GM21515 (cell line): ENCODE data around the gene NTRK2.
A peak's percentile ranks its signal among the peaks of the same experiment; 100 is the strongest.

Source experiments
- ATAC-seq: cut with Tn5 transposase; IDR thresholded peaks from one replicate; pipeline ENCODE4 v1.9.1; 2021; ENCODE audit not compliant: unreplicated experiment

NTRK2 gene

DNA sequence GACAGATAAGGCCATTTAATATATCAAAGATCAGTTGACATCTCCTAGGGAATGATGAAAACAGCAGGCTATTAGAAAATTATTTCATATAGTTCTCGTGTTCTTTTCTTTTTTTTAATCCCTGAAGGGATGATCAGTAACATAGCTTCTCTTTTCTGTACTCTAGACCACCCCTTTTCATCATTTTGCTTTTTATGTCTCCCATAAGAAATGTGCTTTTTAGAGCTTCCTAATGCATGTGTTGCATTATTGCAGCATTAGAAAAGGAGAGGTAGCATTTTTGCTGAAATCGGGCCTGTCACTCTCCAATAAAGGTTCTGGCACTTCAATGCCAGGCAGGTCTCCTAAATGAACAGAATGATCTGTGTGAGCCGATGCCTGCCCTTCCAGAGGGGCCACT lies 143.3 kb downstream of the NTRK2 start:
- no peak for ATAC-seq

GRCh38 chr9:84815554-84815953 lies 146.0 kb downstream of the NTRK2 start:
- ATAC-seq = no peak

DNA sequence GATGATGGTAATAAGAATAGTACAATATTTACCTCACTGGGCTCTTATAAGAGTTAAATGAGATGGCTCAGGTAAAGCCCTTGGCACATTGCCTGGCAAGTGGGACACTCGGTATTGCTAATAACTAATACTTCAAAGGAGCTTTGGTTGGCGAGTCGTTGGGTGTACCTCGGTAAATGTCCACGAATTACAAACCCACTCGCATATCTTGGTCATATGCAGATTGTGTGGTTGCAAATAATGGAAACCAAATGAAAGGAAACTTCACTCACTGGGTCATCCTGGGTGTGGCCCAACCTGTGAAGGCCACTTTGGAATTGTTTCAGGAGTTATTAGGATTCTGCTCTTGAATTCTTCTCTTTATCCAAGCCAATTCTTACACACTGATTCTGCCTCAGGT lies 147.5 kb downstream of the NTRK2 start:
- ATAC-seq = no peak

DNA sequence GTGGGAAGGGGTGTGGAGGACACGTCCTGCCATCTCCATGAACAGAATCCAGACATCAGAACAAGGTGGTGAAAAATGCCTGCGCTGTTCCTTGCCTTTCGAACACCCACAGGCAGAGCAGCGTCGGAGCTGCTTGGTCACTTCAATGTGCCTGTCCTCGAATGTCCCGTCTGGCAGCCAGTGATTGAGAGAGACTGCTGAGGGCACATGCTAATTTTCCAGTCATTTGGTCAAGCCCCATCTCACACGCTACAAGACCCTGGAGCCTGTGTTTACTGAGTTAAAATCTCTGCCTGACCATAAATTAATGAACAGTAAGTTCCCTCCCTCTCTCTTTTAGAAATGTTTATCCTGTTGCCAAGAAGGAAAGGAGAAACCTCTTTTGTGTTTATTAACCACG lies 149.3 kb downstream of the NTRK2 start:
- no peak for ATAC-seq

DNA sequence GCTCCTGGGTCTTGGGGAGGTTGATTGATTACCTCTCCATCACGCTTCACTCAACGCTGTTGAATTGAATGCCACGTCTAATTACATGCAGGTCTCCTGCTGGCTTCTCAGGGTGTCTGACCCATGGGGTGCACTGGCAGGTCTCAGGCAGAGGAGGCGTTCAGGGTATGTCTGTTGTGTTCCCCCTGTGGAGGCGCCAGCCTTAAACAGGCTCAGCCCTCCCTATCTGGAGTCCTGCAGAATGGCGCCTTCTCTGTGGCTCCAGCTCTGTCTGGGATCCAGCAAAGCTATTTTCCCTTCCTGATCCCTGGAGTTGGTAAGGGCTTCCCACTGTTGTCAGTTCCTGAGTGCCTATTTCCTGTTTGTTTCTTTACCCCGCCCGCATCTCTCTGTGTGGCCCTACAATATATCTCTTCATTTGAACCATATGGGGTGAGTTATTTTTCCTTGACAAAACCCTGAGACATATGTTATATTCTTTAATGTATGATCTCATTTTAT lies 150.0 kb downstream of the NTRK2 start:
- ATAC-seq = no peak

GRCh38 chr9:84821431-84821830 lies 151.9 kb downstream of the NTRK2 start:
- no peak for ATAC-seq

DNA sequence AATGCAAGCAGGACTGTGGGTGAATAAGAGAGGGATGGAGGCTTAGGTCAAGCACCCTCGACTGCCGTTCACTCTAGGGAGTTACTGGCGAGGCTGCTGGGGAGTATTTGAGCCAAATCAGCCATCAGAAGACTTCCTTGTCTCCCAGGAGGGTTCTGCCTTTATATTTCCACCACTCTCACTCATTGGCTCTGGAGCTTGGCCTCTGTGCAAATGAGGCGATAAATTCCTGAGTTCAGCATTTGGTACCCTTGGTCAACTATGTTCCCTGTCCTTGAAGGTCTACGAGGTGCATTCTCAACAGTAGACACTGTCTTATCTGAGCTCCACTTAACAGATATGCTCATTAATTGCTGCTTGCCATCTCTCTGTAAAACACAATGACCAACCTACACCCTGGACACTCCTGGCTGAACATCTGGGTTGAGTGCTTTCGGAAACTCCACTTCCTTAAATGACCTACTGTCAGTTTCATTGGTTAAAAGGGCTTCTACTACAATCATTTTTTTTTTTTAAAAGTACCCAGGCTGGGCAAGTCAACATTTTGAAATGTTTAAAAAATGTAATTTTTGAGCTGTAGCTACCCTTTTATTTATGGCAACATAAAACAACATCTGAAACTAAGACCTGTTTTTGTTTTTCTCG lies 153.2 kb downstream of the NTRK2 start:
- ATAC-seq = peak; percentile 46

DNA sequence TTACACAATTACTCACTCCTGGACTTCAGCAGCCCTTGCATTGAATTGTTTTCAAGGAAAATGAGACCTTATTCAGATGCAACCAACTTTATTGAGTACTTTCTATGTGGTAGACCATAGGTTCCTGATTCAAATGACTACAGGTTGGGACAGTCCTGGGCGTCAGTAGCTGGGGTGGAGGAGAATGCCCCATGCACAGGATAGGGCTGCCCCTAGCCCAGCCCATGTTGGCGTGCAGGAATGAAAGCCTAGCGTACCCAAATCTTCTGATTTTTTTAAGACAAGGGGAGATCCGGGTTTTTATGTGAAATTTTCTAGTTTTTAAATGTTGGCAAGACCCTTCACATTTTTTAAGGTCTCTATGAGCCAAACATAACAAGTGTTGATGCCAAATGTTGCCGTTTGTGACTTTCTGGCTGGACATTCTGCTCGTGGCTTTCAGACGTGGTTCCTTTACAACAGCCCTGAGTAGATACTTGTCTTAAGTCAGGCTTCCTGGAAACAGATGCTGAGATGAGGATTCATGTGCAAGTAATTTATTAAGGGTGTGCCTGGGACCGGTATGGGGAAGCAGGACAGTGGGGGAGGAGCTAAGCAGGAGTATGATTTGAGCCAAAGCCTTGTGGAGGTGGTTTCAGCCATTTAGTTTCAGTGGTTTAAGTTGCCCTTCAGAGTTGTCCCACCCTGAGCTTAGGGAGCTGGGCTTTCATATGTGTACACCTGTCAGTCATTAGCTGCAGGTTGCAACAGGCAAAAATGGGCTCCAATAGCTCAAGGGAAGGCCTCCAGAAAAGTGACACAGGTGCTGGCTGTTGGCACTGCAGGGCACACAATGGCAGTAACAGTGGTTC lies 154.1 kb downstream of the NTRK2 start:
- ATAC-seq = peak; percentile 81

DNA sequence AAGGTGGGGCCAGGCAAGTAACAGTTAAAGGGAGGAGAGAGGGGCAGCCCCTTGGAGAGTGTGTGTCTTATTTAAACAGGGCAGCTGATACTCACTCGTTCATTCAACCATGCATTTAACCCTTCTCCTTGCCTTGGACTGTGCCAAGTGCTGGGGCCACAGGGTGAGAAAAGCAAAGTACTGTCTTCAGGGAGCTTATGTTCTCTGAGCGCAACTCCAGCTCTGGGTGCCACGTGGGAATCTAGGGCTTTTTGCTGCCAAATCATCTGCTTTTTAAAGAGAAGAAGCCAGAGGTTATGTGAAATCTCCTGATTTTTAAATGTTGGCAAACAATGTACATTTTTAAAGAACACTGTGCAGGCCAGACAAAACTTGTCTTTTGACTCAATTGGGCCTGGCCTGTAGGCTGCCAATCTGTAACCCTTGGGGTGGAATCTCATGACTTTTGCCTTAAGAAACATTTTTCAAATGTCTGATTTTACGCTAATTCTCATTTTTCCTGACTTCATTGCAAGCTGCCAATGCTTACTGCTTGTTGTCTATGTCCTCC lies 157.8 kb downstream of the NTRK2 start:
- ATAC-seq = no peak

GRCh38 chr9:84828046-84828445 lies 158.5 kb downstream of the NTRK2 start:
- no peak for ATAC-seq

DNA sequence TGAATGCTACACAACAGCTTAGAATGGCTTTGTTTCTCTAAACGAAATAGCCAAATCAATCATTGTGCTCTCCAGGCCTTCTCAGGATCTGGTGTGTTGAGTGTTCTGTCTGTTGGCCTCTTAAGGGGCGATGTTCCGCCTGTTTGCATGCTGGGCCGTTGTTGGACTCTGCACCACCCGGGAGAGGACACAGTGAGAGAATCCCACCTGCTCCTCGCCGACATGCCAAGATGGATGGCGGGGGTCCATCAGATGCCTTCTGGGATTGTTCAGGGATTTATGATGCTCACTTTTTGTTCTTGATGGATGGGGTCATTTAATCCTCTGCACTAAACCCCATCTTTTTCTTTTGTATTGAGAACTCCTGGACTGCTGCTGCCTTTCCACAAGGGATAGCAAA lies 159.9 kb downstream of the NTRK2 start:
- ATAC-seq = no peak

DNA sequence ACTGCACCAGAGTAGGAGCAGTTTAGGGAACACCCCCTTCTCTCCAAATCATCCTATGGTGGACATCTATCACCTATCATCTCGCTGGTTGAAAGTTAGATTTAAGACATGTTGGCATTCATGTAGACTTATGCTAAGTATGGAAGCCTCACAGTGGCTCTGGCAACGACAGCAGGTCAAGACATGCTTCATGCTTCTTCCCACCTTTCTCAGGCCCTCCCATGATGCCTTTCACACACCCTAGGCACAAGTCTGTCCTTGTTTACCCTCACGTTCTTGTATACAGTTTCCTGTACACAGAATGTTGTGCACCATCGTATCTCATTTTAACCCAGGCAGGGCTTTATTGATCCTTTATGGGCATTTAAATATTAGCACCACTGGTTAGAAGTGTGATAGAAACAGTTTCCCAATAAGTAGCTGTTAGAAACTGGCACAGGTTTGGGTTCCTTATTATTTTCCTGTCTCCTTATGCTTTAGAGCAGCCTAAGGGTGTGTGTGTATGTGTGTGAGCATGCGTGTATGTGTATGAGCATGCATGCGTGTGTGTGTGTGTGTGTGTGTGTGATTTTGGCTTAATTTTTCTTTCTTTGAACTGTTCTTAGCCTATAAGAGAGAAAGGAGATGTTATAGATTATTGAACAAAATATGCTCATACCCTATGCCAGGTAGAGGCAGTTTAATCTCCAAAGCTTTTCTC lies 160.6 kb downstream of the NTRK2 start:
- ATAC-seq = no peak

DNA sequence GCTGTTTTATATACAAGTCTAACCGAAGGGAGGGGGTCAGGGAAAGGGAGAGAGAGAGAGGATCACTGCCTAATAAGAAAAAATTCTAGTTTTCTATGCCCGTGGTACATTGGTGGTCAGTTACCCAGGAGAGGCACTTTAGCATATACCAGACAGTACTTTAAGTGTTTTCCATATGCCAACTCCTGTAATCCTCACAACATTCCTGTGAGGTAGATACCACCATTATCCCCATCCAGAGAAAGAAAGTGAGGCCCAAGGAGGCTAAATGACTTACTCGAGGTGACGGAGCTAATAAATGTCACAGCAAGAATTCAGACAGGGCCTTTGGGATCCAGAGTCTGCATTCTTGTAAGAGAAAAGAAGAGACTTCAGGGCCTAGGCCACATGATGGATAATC lies 161.8 kb downstream of the NTRK2 start:
- no peak for ATAC-seq

DNA sequence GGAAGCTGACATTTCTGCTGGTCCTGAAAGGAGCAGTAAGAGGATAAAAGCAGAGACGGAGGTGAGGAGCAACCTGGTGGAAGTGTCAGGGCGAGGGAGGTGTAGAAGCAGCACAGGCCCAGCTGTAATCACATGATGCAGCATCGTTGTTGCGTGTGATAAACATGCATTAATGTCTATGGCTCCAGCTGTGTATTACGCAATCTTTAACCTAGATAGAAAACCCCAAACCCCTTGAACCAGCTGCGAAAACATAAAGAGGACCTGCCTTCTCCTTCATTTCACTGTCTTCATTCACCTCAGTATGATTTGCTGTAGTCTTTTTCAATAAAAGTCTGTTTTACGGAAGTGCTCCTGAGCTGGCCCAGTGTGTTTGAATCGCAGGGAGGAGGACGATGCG lies 162.9 kb downstream of the NTRK2 start:
- no peak for ATAC-seq

DNA sequence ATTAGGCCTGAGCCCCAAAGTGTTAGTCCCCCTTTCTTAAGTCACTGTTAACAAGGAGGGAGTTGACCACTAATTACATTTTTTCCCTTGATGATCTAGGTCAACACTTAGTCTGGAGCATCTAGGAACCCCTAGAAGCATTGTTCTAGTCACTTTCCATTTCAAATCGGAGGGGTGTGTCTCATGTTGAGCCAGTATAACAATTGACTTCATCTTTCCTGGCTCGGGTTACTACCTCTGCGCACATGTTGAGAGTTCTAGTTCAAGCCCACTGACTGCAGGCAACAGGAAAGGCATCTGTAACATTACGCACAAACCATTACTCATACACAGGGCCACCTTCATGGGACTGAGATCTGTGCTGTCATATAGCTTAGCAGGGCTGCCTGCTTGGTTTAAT lies 164.9 kb downstream of the NTRK2 start:
- ATAC-seq = no peak

DNA sequence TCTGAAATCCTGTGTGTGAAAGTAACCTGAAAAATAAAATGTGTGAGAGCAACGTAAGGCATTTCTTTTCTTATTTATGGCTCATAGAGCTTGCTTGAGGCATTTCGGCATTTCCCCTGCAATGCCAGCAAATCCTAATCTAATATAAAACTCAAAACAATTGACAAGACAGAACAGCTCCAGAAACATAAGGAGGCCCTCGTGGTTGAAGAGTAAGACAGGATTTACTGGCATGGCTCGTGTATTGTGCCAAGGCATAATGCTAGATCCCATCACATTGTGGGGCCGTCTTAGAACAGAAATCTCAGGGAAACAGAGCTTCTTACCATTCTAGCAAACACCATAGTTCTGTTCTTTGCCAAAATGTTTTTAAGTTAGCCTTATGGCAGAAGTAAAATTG lies 166.2 kb downstream of the NTRK2 start:
- ATAC-seq = no peak

- ATAC-seq = no peak
Observed at GRCh38 chr9:84838879-84839278, 169.3 kb downstream of the NTRK2 start.

- ATAC-seq = no peak
Observed at GRCh38 chr9:84839541-84839940, 170.0 kb downstream of the NTRK2 start.

DNA sequence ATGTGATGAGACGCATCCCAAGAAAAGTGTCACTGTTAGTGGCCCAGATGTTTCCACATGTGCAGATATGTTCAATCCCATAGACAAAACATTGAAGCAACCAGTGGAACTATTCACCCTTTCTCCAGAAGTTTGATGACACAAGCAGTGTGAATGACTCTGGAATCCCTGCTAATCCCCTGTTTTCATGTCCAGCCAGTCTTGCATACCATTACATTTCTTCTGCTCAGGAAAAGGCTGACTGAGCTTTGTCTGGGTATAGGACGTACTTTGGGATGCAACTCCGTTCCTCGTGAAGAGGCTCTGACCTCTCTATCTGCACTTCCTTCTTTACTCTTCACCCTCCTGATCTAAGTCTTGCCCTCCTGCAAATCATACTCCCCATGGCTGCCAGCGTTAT lies 172.4 kb downstream of the NTRK2 start:
- no peak for ATAC-seq

DNA sequence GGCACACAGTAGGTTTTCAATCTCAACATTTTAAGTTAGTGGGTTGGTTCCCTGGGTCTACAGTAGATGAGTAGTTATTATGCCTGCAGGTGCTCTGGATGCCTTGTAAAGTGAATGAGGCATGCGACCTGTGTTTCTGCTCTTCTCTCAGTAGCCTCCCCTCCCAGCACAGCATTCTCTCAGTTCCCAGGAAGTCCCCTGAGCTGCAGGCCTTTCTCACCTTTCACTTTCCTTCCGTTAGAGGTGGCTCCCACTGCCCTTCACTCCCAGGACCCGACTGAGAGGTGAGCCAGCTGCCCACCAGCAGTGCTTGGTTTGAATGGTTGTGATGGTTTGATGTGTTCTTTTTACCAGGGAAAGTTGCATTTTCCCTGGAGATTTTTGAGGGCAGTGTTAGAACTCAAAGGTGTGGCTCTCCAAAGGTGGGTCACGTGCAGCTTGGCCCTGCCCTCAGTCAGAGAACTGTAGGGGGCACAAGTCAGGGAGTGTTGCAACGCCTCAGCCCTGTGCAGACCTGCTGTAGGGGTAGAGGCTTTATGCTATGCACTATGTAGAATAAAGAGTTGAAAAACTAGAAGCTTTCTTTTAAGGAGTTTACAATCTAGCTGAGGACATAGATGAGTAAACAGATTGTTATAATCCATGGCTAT lies 173.8 kb downstream of the NTRK2 start:
- no peak for ATAC-seq
